Stimulated activated CD4-positive, alpha-beta T cell treated with anti-CD3 and anti-CD28 coated beads, Interleukin-2, amount 100 ng/mL, for 24 hours (primary cell): ENCODE data around the gene NTF3.
"Not testable (repeated sequence)": the region's sequence is repeated elsewhere in the genome, so short reads cannot be mapped to it uniquely, and the experiment has no call there.

Experiments
- DNase-seq, 2 donors: peaks; one replicate each; pipeline ENCODE4 v3.0.0-alpha.2; 2020

NTF3 gene

GRCh38 chr12:5513406-5513805, 81.5 kb downstream of the NTF3 start:
- DNase-seq: no peak

- DNase-seq: no peak
These were observed 82.1 kb downstream of the NTF3 start for GRCh38 chr12:5514016-5514415.

GRCh38 chr12:5514545-5514944, 82.6 kb downstream of the NTF3 start:
- DNase-seq: no peak

- DNase-seq: no peak
These were observed 83.5 kb downstream of the NTF3 start for GRCh38 chr12:5515458-5515857.

- DNase-seq: no peak
These were observed 84.7 kb downstream of the NTF3 start for GRCh38 chr12:5516371-5517241.

GRCh38 chr12:5518584-5519365, 86.9 kb downstream of the NTF3 start:
- DNase-seq: no peak

GRCh38 chr12:5520037-5520436, 88.1 kb downstream of the NTF3 start:
- DNase-seq: no peak

- DNase-seq: no peak
These were observed 88.9 kb downstream of the NTF3 start for GRCh38 chr12:5520831-5521230.

GRCh38 chr12:5521456-5522325, 89.8 kb downstream of the NTF3 start:
- no peak for DNase-seq

- no peak for DNase-seq
These were observed 90.8 kb downstream of the NTF3 start for GRCh38 chr12:5522432-5523335.

- DNase-seq: no peak
These were observed 91.6 kb downstream of the NTF3 start for GRCh38 chr12:5523396-5524115.

- DNase-seq: no peak
These were observed 92.3 kb downstream of the NTF3 start for GRCh38 chr12:5524116-5524768.

GRCh38 chr12:5524769-5525436, 93.0 kb downstream of the NTF3 start:
- DNase-seq: no peak

- no peak for DNase-seq
These were observed 94.0 kb downstream of the NTF3 start for GRCh38 chr12:5525783-5526367.

- no peak for DNase-seq
These were observed 101.5 kb downstream of the NTF3 start for GRCh38 chr12:5533368-5533767.

GRCh38 chr12:5534426-5535199, 102.7 kb downstream of the NTF3 start:
- no peak for DNase-seq

GRCh38 chr12:5535541-5535940, 103.6 kb downstream of the NTF3 start:
- DNase-seq: no peak

GRCh38 chr12:5537026-5537615, 105.2 kb downstream of the NTF3 start:
- not testable (repeated sequence) for DNase-seq

- DNase-seq: no peak
These were observed 105.9 kb downstream of the NTF3 start for GRCh38 chr12:5537771-5538170.
